HG02678 (cell line): ENCODE data around the gene SMARCB1.
A peak's percentile ranks its signal among the peaks of the same experiment; 100 is the strongest.
"Not testable (repeated sequence)": the region's sequence is repeated elsewhere in the genome, so short reads cannot be mapped to it uniquely, and the experiment has no call there.

ENCODE experiments used
- ATAC-seq: cut with Tn5 transposase; IDR thresholded peaks from one replicate; pipeline ENCODE4 v1.9.1; 2021; ENCODE audit warnings: mild to moderate bottlenecking, moderate library complexity; ENCODE audit not compliant: unreplicated experiment

SMARCB1 gene

DNA sequence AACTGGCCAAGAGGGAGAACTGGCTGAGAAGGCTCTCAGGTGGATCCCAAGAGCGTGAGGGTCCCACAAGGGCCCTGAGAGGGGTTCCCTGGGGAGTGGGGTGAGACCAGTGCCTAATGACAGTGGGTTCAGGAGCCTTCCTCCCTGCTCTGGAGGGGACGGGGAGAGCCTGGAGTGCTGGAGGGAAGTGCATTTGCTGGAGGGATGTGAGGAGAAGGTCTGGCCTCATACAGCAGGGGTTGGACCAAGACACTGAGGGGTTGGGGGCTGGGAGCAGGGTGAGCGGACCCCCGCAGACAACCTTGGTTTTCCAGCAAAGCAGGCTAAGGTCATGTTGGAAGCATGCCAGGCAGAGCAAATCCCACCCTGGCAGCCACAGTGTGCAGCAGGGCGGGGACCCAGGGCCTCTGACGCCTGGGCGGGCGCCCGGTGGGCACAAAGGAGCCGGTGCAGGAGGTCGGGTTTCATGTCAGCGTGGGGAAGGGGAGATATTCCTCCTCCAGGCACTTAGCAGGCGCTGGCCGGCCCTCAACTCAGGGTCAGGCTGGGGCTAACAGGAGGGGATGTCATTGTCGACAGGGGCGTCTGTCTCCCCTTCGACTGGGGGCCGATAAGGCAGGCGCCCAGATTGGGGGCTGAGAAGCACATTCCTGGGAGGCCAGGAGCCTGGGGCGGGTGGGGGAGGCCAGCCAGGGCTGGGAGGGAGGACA lies 55.1 kb downstream of the SMARCB1 start:
- ATAC-seq = no peak

DNA sequence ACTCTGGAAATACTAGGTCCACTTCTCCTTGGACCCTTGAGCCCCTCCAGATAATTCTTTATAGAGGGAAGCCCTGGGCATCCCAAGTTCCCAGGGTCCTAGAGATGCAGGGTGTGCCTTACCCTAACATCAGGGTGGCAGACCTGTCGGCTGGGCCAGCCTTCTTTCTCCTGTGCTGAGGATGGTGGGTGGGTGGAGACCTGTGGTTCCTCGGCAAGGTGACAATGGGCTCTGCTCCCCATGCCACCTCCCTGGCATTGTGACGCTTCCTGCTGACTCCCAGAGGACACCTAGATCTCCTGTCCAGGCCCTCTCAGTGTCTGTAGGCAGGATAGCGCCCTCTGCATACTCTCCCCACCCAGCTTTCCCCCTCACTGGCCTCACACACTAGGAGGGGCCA lies 55.8 kb downstream of the SMARCB1 start:
- ATAC-seq = no peak

DNA sequence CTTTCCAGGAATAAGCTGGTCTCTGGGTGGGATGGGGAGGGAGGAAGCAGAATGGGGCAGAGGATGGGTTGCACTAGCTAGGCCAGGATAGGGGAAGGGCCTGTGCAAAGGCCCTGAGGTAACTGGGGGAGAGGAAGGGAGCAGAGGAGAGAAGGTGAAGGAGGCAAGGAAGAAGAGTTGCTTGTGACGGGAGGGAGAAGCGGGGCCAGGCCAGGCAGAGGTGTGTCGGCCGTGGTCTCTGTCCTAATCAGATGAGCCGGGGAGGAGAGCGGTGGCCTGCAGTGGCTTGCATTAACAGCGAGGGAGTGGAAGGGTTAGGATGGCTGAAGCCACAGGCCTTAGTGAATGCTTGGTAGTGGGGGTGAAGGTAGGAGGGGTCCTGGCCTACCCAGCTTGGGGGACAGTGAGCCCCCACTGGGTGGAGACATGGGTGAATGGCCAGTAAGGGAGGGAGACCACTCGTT lies 58.0 kb downstream of the SMARCB1 start:
- no peak for ATAC-seq

DNA sequence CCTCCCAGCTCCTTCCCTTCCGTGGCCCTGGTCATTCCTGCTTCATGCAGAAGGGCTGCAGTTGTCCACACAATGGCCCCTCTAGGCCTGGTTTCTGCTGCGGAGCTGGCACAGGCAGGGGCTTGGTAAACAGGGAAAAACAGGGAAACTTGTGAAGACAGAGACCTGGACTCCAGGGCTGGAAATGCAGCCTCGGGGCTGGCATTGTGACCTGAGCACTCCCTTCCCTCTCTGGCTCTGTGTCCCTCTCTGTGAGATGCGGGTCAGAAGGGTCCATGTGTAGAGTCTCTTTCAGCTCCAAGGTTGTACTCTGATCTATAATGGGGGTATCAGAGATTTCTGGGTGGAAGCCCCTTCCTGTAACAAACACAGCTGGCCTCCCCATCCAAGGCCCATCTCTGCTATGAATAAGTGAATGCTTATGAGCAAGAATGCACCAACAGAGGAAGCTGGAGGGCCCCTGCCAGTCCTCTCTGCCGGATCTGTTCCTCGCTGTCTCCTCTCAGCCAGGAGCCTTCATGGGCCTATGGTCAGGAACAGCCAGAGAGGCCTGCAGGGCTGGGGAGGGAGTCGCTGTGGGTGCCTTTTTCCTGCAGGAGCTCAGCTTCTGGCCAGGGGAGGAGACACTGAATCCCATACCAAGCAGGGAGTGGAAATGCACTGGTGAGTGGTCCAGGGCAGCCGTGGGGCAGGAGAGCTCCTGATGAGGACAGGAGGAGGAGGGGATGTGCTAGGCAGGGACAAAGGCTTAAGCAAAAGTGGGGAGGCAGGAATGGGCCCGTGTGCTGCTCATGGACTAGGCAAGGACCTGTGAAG lies 58.7 kb downstream of the SMARCB1 start:
- no peak for ATAC-seq

DNA sequence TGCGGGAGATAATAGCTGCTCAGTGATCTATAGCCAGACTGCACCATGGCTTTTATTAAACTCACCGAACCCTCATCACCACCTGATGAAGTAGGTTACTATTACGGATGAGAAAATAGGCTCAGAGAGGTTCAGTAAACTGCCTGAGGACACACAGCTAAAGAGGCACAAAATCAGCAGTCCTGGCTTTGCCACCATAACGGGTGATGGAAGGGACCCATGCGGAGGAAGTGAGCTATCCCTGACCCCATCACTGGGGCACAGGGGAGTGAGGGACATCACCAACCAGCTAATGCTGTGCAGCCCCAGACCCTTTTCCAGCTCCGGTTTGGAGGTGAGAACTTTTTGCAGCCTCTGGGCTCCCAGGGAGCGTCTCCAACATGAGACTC lies 59.3 kb downstream of the SMARCB1 start:
- no peak for ATAC-seq

DNA sequence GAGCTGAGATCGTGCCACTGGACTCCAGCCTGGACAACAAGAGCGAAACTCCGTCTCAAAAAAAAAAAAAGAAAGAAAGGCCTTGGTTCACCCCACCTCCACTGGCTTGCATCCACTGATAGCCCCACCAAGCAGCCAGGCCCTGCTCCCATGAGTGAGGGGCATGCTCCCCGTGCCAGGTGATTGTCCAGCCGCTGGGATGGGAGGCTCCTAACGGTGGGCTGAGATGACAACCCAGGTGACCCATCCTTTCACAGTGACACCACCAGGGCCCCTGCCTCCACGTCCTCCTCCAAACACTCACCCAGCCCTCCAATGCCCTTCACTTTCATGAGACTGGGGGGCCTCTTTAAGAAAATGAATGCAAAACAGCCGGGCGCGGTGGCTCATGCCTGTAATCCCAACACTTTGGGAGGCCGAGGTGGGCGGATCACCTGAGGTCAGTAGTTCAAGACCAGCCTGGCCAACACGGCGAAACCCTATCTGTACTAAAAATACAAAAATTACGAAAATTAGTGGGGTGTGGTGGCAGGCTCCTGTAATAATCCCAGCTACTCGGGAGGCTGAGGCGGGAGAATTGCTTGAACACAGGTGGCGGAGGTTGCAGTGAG lies 60.6 kb downstream of the SMARCB1 start:
- no peak for ATAC-seq

DNA sequence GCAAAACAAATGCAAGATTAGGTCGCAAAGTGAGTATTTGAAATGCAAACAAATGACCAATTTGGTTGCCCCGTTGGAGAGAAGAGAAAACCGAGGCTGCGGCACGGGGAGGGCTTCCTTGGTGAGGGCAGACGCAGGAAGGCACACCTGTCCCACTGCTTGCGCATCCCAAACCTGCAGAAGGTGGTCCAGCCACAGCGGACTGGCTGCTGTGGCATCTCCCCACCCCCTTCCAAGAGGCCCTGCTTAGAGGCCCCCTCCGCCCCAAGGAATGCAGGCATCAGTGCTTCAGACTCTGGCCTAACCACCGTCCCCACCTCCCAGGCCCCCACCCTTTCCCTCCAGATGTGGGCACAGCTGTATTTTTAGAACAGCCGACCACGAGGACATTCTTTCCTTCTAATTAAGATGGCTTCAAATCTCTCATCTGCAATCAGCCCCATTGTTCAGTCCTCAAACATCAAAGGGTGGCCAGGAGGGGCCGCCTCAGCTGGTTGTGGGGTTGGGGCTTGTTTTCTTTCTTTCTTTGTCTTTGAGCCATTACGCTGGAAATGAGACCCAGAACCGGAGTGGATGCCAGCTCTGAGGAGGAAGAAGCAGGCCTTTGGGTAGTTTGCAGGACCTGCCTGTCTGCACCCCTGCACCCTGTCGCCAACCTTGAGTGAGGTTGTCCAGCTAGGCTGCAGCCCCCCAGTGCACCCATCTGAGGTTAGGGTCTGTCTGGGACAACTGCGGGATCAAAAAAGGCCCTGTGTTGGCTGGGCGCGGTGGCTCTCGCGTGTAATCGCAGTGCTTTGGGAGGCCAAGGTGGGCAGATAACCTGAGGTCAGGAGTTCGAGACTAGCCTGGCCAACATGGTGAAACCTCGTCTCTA lies 61.5 kb downstream of the SMARCB1 start:
- ATAC-seq = no peak

DNA sequence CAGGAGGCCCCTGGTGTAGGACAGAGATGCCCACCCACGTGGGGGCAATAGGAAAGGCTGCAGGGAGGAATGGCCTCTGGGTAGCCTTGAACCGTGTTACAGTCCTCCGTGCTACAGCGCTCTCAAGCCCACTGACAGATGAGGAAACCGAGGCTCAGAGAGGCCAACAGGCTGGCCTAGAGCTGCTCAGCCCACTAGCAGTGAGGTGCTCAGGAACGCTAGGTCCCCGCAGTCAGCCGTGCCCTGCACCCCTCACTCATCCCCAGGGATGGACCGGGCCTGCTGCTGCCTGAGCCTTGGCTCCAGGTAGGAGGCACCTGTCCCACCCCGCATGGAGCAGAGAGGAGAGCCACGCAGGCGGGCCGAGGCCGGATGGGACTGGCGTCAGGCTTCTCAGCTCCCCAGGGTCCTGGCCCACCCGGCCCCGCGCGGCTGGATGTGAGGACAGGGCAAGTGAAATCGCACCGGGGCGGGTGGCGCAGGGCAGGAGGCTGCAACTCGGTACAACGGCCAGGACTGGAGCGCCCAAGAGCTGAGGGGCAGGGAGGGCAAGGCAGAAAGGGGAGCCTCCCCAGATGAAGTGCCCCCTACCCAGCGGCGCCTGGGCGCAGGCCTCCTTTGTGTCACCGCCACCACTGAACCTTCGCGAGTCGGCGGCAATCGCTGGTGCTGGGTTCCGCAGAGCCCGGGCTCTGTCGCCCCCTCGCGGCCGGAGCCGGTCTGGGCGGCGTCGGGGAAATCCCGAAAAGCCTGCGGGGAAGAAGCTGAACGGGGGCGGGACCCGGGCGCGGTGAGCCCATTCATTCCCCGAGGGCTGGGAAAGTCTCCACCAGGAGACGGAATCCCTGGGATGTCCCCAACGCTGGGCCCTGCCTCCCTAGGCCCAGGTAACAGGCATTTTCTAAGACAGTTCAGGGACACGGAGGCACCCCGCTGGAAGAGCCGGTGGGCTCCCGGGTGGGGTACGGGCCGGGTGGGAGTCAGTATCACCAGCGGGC lies 62.5 kb downstream of the SMARCB1 start:
- ATAC-seq = no peak

DNA sequence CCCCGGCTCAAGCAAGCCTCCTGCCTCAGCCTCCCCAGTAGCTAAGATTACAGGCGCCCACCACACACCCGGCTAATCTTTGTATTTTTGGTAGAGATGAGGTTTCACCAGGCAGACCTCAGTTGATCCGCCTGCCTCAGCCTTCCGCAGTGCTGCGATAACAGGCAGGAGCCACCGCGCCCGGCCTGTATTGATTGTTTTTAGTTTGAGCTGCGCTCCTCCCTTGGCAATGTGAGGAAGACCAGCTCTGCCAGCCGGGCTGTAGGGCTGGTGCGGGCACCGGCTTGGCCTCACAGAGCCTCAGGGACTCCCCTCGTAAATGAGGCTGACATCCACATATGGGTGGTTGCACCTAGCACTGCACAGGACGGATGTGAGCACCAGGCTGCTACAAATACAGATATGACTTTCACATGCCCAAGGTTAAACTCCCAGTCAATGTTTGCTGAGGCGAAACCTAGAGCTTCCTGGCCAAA lies 63.4 kb downstream of the SMARCB1 start:
- peak; percentile 61 for ATAC-seq

DNA sequence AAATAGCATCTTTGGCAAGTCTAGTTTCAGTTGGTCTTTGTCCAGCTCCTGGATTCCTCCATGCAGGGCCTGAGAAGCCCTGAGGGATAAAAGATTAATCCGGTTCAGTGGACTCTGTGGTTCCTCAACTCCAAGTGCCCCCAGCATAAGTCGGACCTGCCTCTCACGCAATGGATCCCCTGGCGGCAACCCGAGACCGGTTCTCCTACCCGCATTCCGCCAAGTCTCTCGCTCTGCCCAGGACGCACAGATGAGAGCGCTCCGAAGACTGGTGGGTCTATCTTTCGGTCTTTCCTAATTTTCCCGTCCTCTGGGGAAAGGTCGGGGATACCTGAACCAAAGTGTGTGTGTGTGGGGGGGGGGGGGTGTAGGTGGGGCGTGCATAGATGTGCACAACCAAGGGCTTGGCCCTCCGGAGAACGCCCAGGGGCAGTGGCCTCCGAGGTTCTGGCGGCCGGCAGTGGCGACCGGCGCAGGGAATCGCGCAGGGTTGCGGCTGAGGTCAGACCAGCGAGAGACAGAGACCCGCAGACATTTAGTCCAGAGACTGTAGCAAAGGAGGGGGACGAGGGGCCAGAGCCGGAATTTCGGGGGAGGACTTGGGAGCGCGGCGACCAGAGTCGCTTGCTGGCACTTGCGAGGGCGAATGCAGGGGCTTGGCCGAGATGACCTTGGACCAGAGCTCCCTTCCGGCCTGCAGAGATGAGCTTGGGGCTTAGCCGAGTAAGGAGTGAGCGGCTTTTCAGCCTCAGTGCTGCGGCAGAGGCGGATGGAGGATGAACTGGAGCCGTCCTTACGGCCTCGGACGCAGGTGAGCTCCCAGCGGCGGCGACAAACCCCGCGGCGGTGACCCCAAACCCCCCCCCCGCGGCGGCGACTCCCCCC lies 70.2 kb downstream of the SMARCB1 start:
- peak; percentile 40 for ATAC-seq

DNA sequence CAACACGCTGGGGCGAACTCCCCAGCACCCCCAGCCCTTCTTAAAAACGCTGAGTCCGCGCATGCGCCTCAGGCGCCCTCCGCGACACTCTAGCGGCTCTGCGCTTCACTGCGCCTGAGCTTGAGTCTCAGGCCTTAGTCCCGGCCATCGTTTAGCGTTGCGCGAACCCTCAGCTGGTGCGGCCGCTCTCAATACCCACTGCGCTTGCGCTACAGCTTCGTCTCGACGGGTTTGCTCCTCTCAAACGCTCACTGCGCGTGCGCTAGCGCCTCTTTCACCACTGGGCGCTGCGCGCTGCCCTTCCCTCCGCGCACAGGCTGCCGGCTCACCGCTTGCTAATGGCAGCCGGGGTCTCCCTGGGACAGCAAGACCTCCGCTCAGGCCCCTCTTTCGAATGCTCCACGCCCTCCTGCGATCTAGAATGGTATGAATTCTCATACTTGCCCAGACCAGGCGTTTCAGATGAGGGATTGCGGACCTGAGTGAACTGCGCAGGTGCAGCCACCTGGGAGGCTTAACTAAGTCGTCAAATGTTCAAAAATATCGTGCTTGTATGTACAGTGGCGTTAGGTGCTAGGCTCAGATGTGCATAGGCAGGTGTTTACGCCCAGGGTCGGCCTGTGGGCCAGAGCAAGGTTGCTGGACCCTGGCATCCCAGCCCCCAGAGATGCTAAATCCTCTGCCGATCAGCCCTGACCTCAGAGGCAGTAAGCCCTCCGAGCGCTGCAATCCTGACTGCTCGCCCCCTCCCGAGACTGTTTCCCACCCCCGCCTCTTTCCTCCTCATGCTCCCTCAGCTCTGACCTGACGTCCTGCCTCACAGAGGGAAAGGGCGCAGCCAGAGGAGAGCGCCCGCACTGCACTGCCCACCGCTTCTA lies 71.1 kb downstream of the SMARCB1 start, which contains the start of gene SLC2A11:
Gene SLC2A11, plus strand, starts transcription at position 270 of the 878 bp plus-strand sequence. Its CDS starts 125 bp downstream, at position 395.
- ATAC-seq = peak; percentile 94

DNA sequence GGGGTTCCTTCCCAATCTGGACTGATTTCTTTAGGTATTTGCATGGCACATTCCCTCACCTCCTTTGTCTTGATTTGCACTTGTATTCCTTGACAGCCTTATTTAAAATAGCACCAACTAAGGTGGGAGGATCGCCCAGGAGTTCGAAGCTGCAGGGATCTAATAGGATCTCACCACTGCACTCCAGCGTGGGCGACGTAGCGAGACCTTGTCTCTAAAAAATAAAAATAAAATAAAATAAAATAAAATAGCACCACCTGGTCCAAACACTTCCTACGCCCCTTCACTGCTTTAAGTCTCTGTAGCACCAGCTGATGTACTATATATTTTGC lies 71.7 kb downstream of the SMARCB1 start:
- ATAC-seq = no peak

DNA sequence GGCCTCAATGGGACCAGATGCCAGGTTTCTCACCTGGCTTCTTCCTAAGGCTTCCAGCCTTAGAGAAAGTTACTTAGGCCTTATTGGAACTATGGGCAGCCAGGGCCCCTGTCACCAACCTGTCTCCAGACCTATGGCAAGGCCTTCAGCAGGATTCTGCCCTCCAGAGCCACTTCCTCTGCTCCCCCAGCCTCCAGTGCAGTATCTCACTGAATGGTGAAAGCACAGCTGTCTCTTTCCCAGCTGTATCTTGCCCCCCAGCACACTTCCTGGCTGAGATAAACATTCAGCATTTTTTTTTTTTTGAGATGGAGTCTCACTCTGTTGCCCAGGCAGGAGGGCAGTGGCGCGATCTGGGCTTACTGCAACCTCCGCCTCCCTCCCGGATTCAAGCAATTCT lies 72.4 kb downstream of the SMARCB1 start:
- no peak for ATAC-seq

DNA sequence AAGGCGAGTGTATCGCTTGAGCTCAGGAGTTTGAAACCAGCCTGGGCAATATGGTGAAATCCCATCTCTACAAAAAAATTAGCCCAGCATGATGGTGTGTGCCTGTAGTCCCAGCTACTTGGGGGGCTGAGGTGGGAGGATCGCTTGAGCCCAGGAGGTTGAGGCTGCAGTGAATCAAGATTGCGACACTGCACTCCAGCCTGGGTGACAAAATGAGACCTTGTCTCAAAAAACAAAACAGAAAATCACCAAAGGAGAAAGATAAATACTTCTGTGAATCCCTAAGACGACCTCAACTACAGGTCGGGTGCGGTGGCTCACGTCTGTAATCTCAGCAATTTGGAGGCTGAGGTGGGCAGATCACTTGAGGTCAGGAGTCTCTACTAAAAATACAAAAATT lies 73.4 kb downstream of the SMARCB1 start:
- ATAC-seq = not testable (repeated sequence)

DNA sequence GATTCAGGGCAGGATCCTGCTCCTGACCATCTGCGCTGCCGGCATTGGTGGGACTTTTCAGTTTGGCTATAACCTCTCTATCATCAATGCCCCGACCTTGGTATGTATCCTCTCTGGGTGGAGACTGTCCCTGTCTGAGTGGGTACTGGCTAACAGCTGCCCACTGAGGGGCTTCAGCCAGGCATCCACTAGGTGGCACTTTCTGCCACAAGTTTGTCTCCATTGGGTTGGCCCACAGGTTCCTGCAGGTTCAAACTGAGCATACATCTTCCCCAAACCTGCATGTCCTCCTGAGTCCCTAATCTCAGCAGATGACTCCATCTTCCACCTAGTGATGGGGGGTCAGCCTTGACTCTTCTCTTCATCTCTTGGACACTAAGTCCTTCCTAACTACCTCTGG lies 75.3 kb downstream of the SMARCB1 start:
- ATAC-seq = no peak

DNA sequence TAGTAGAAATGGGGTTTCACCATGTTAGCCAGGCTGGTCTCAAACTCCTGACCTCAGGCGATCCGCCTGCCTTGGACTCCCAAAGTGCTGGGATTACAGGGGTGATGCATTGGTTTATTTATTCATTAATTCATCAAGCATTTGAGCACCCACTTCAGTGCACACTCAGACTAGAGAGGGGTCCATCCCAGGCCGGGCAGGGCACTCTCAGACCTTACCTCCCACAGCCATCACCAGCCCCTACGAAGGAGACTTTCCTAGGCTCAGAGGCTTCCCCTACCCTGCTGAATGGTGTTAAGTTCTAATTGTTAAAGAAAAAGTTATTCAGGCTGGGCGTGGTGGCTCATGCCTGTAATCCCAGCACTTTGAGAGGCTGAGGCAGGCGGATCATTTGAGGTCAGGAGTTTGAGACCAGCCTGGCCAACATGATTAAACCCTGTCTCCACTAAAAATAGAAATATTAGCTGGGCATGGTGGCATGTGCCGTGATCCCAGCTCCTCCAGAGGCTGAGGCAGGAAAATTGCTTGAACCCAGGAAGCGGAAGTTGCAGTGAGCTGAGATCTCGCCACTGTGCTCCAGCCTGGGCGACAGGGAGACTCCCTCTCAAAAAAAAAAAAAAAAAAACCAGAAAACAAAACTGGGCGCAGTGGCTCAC lies 77.9 kb downstream of the SMARCB1 start:
- ATAC-seq = not testable (repeated sequence)

DNA sequence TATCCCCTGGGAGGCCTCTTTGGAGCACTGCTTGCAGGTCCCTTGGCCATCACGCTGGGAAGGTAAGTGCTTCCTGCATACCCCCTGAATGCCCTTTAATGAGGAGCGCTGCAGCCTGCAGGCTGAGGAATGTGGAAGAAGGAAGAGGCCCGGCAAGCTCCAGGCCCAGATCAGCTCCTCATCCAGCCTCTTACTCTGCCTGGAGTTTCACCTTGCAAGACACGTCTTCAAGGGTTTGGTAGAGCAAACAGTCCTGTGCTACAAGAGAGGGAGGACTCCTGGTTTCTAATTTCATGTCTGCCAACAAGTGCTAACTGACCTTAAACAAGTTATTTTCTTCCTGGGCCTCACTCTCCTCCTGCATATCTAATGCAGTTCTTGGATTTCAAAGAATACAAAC lies 81.8 kb downstream of the SMARCB1 start:
- no peak for ATAC-seq
